Kidney (tissue), 14 donors: ENCODE data around the gene XKR3. TPM values are rescaled to one million over a fixed set of nuclear protein-coding genes. Genes with fewer than 3 reads are reported as not detected.

ENCODE experiments used
- DNase-seq, 5 donors: peaks; one replicate each; pipeline ENCODE4 v3.0.0-alpha.2; 2013 to 2020
- FAIRE-seq: peaks from 2 replicates; lab custom pipeline; 2012; peaks lifted over from hg19 to GRCh38; lab: Jason Lieb, UNC
- H3K27ac ChIP-seq, 2 donors: one replicate each; pipeline ENCODE4 v1.7.0; 2013; ENCODE audit warnings: low read depth in 2 of 2, low read length in 2 of 2, inconsistent platforms in 1 of 2
- H3K27me3 ChIP-seq: one replicate; pipeline ENCODE4 v1.7.1; 2013; ENCODE audit warnings: low read length, inconsistent platforms; ENCODE audit not compliant: control insufficient read depth, insufficient read depth
- H3K36me3 ChIP-seq, 3 donors: one replicate each; pipeline versions ENCODE4 v1.7.0 to v1.7.1; 2013; ENCODE audit warnings: low read length in 3 of 3, control low read depth in 1 of 3, inconsistent platforms in 1 of 3; ENCODE audit not compliant: insufficient read depth in 3 of 3, control insufficient read depth in 2 of 3
- H3K4me1 ChIP-seq, 3 donors: one replicate each; pipeline versions ENCODE4 v1.7.0 to v1.7.1; 2013; ENCODE audit warnings: low read length in 3 of 3, inconsistent platforms in 1 of 3, low read depth in 1 of 3; ENCODE audit not compliant: control insufficient read depth in 2 of 3, insufficient read depth in 2 of 3
- H3K4me3 ChIP-seq, 3 donors: one replicate each; pipeline versions ENCODE4 v1.7.0 to v1.8.1; 2013; ENCODE audit warnings: low read length in 3 of 3, control low read depth in 1 of 3, inconsistent platforms in 1 of 3
- H3K9ac ChIP-seq, 3 donors: one replicate each; pipeline versions ENCODE4 v1.7.0 to v1.7.1; 2013; ENCODE audit warnings: low read length in 3 of 3, control low read depth in 1 of 3, inconsistent platforms in 1 of 3
- H3K9me3 ChIP-seq, 3 donors: one replicate each; pipeline versions ENCODE4 v1.7.0 to v1.7.1; 2013; ENCODE audit warnings: low read length in 3 of 3, control low read depth in 1 of 3, inconsistent platforms in 1 of 3; ENCODE audit not compliant: control insufficient read depth in 2 of 3, insufficient read depth in 1 of 3
- CTCF ChIP-seq: IDR thresholded peaks from 3 replicates; pipeline ENCODE4 v1.5.1; 2012; ENCODE audit warnings: mild to moderate bottlenecking, moderate library complexity, borderline replicate concordance; ENCODE audit not compliant: insufficient read depth; ENCODE audit errors: extremely low read depth
- intact Hi-C: fragments of 100-400 bp; cut with DNase I; formaldehyde crosslinking; loops from one replicate; pipeline ENCODE4 v1.11.1; 2022
- polyA plus RNA-seq: library from polyadenylated mRNA; stranded (reverse); fragments of 350-450 nt; fragmentation: Illumina TruSeq; extraction: RNeasy Lipid Tissue Mini Kit (QIAGEN cat#74804); gene quantifications from one replicate; pipeline ENCODE4 v1.2.3, GENCODE V29; 2014; ENCODE audit warnings: low read depth, low replicate concordance; ENCODE audit not compliant: insufficient read depth
- total RNA-seq: library from RNA; stranded (reverse); fragmentation: NEBNext Ultra II Directional; extraction: Animal tissue kit (Norgen Biotek cat#: 25700); gene quantifications from one replicate; pipeline ENCODE4 v1.2.1, GENCODE V29; 2021
- donor health status: control.
- donor health status: control.
- donor health status: control.
- donor health status: control.
- donor health status: control.
- donor health status: DM: yes; HTN: yes; CAD: no.
- donor health status: Normal renal cell carcinoma (clear cell type).

XKR3 gene
- total and polyA plus RNA-seq, 2 donors from 2014 or later = not detected

- intact Hi-C loops = no loop called here
- no peak overlapping the region for H3K27ac ChIP-seq
- no peak for TF ChIP-seq CTCF
- no peaks in the 10 kb centered on the region for H3K4me1 ChIP-seq
- H3K9me3 ChIP-seq = no peaks in the 10 kb centered on the region
- no peaks in the 10 kb centered on the region for H3K36me3 ChIP-seq
- no peak overlapping the region for H3K9ac ChIP-seq
- H3K4me3 ChIP-seq = no peak overlapping the region
- no peaks in the 10 kb centered on the region for H3K27me3 ChIP-seq
- FAIRE-seq = no peak
- DNase-seq = no peak
Measured at GRCh38 chr22:16808744-16809143, 16.5 kb downstream of the XKR3 start.

DNA sequence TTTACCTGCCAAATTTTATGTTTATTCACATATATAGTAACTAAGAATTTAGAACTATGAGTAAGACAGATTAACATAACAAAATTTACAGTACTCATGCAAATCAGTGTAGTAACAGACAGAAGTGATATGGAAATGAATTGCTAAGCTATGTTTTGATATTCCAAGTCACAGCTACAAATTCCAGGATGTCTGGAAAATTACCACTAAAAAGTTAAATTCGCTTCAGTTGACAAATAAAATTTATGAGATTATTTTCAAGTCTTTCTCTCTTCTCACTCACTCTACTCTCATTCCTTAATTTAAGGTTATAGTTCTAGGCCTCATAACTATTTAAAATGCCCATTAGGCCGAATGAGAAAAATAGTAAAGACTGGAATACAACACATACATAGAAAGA, 18.1 kb downstream of the XKR3 start:
- no peak overlapping the region for H3K4me3 ChIP-seq
- no peak overlapping the region for H3K9ac ChIP-seq
- no peaks in the 10 kb centered on the region for H3K4me1 ChIP-seq
- TF ChIP-seq CTCF = no peak
- H3K27me3 ChIP-seq = no peaks in the 10 kb centered on the region
- H3K27ac ChIP-seq = no peak overlapping the region
- no peak for DNase-seq
- FAIRE-seq = no peak
- H3K9me3 ChIP-seq = no peaks in the 10 kb centered on the region
- intact Hi-C loops = no loop called here
- no peaks in the 10 kb centered on the region for H3K36me3 ChIP-seq

DNA sequence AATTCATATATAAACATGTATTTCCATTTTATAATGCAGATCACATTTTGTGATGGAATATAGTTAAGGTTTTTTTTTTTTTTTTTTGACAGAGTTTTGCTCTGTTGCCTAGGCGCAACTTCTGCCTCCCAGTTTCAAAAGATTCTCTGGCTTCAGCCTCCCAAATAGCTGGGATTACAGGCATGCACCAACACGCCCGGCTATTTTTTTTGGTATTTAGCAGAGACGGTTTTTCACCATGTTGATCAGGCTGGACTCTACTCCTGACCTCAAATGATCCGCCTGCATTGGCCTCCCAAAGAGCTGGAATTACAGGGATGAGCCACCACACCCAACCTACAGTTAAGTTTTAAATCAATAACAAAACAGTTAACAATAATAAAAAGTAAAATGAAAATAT, 18.8 kb downstream of the XKR3 start:
- H3K4me3 ChIP-seq = no peak overlapping the region
- H3K27ac ChIP-seq = no peak overlapping the region

More for the DNA sequence above, 18.8 kb downstream of the XKR3 start:
- TF ChIP-seq CTCF = no peak
- FAIRE-seq (no peak), DNase-seq (no peak)
- H3K36me3 ChIP-seq = no peaks in the 10 kb centered on the region
- intact Hi-C loops = no loop called here
- no peaks in the 10 kb centered on the region for H3K27me3 ChIP-seq
- H3K9ac ChIP-seq = no peak overlapping the region
- H3K4me1 ChIP-seq = no peaks in the 10 kb centered on the region
- H3K9me3 ChIP-seq = no peaks in the 10 kb centered on the region
